ENCODE results near the gene TP73. TPM values are rescaled to one million over a fixed set of nuclear protein-coding genes. Genes with fewer than 3 reads are reported as not detected.

Gene TP73
- total and polyA plus RNA-seq, 2 donors (not counting 1 experiment from before 2014, with no cell fraction given) = 1.2 to 2.4 TPM

- Histone ChIP-seq H3K9me3 (ENCODE audit: control extremely low read depth in 1 of 3, control insufficient read depth in 2 of 3, insufficient read depth in 1 of 3, low read length in 2 of 3) (peaks cover 0 to 3% (median 0%) of the 10 kb centered on the region in 3 donors), H3K4me1 (ENCODE audit: control insufficient read depth in 2 of 2, insufficient read depth in 2 of 2, low read length in 2 of 2) (no peaks in the 10 kb centered on the region), H4K20me1 (ENCODE audit: control insufficient read depth, insufficient read depth, low read length, poor library complexity, severe bottlenecking) (no peaks in the 10 kb centered on the region), H3K27me3 (replicated peaks in 1 of 4; ENCODE audit: control extremely low read depth in 1 of 4, control insufficient read depth in 3 of 4, insufficient read depth in 4 of 4, low read length in 3 of 4) (no peaks in the 10 kb centered on the region), H3K36me3 (replicated peaks in 1 of 2; ENCODE audit: control extremely low read depth in 1 of 2, control insufficient read depth in 1 of 2, extremely low read depth in 1 of 2, insufficient read depth in 2 of 2, low read length in 1 of 2) (peaks cover 0 to 5% of the 10 kb centered on the region in 2 experiments), H3K9ac (ENCODE audit: low read length) (no peak overlapping the region), H3K27ac (ENCODE audit: low read length in 2 of 2) (no peak overlapping the region), H3K4me2 (replicated peaks; ENCODE audit: low read depth, low read length, poor library complexity, severe bottlenecking) (no peak overlapping the region), H2AFZ (ENCODE audit: insufficient read depth, low read depth, low read length, poor library complexity, severe bottlenecking) (no peak overlapping the region), H3K4me3 (ENCODE audit: control extremely low read depth in 1 of 5, extremely low read depth in 1 of 5, insufficient read depth in 1 of 5, low read depth in 2 of 5, low read length in 4 of 5) (no peak overlapping the region), H3K79me2 (ENCODE audit: control insufficient read depth, insufficient read depth, low read length) (no peaks in the 10 kb centered on the region)
- intact Hi-C loops (cut with micrococcal nuclease) = no loop called here
- ATAC-seq (ENCODE audit: low read depth) (no peak), DNase-seq (no peak)
- Mint-ChIP-seq H3K9me3 (ENCODE audit: insufficient read depth) (no peaks in the 10 kb centered on the region), H3K27ac (no peak overlapping the region), H3K4me3 (no peak overlapping the region), H3K4me1 (no peaks in the 10 kb centered on the region), H3K27me3 (peaks cover 3% of the 10 kb centered on the region)
- CTCF ChIA-PET = no interaction called here
- no peak for TF ChIP-seq EZH2 (IDR thresholded peaks at IDR 0.05; ENCODE audit: borderline replicate concordance, insufficient read depth, low read depth, low read length, poor library complexity, severe bottlenecking)
- no peak for TF ChIP-seq CTCF (IDR thresholded peaks at IDR 0.05)
- 91% methylated on average over 22 of the region's 29 CpGs for WGBS (ENCODE audit: insufficient coverage)
- POLR2A ChIA-PET = no interaction called here
These were observed 81.0 kb downstream of the TP73 start for GRCh38 chr1:3733094-3733882.

GRCh38 chr1:3733883-3734589 is 81.7 kb downstream of the TP73 start:
- Histone ChIP-seq H3K9ac (ENCODE audit: low read length) (no peak overlapping the region), H3K9me3 (ENCODE audit: control extremely low read depth in 1 of 3, control insufficient read depth in 2 of 3, insufficient read depth in 1 of 3, low read length in 2 of 3) (peaks cover 0 to 3% (median 0%) of the 10 kb centered on the region in 3 donors), H3K79me2 (ENCODE audit: control insufficient read depth, insufficient read depth, low read length) (no peaks in the 10 kb centered on the region), H3K27ac (ENCODE audit: low read length in 2 of 2) (no peak overlapping the region), H3K4me3 (ENCODE audit: control extremely low read depth in 1 of 5, extremely low read depth in 1 of 5, insufficient read depth in 1 of 5, low read depth in 2 of 5, low read length in 4 of 5) (no peak overlapping the region), H3K4me2 (replicated peaks; ENCODE audit: low read depth, low read length, poor library complexity, severe bottlenecking) (no peak overlapping the region), H3K36me3 (replicated peaks in 1 of 2; ENCODE audit: control extremely low read depth in 1 of 2, control insufficient read depth in 1 of 2, extremely low read depth in 1 of 2, insufficient read depth in 2 of 2, low read length in 1 of 2) (peaks cover 1 to 10% of the 10 kb centered on the region in 2 experiments), H4K20me1 (ENCODE audit: control insufficient read depth, insufficient read depth, low read length, poor library complexity, severe bottlenecking) (no peaks in the 10 kb centered on the region), H3K4me1 (ENCODE audit: control insufficient read depth in 2 of 2, insufficient read depth in 2 of 2, low read length in 2 of 2) (no peaks in the 10 kb centered on the region), H2AFZ (ENCODE audit: insufficient read depth, low read depth, low read length, poor library complexity, severe bottlenecking) (no peak overlapping the region), H3K27me3 (replicated peaks in 1 of 4; ENCODE audit: control extremely low read depth in 1 of 4, control insufficient read depth in 3 of 4, insufficient read depth in 4 of 4, low read length in 3 of 4) (no peaks in the 10 kb centered on the region)
- Mint-ChIP-seq H3K4me1 (no peaks in the 10 kb centered on the region), H3K9me3 (ENCODE audit: insufficient read depth) (no peaks in the 10 kb centered on the region), H3K27ac (no peak overlapping the region), H3K4me3 (no peak overlapping the region), H3K27me3 (no peaks in the 10 kb centered on the region)
- intact Hi-C loops (cut with micrococcal nuclease) = no loop called here
- CTCF ChIA-PET = no interaction called here
- POLR2A ChIA-PET = no interaction called here
- TF ChIP-seq CTCF (IDR thresholded peaks at IDR 0.05) (no peak), EZH2 (IDR thresholded peaks at IDR 0.05; ENCODE audit: borderline replicate concordance, insufficient read depth, low read depth, low read length, poor library complexity, severe bottlenecking) (no peak)
- no peak for DNase-seq
- 83% methylated on average over 14 of the region's 17 CpGs for WGBS (ENCODE audit: insufficient coverage)
- ATAC-seq (ENCODE audit: low read depth) = no peak

All from B cell (primary cell).